HepG2 (cell line): ENCODE measurements around the gene IRS1. TPM values are rescaled to one million over a fixed set of nuclear protein-coding genes. Genes with fewer than 3 reads are reported as not detected.

Experiments
- ATAC-seq: fragments of 200-7000 bp; cut with Tn5 transposase; 3 replicates; pipeline ENCODE4 v1.9.1; 2020; ENCODE audit warnings: mild to moderate bottlenecking, moderate library complexity
- BruUV-seq: library from RNA; stranded (reverse); fragments of 400-500 nt; replicated peaks from 2 replicates; lab custom pipeline; 2021; lab: Mats Ljungman, UMichigan
- CTCF ChIA-PET: fragments of 300-600 bp; formaldehyde crosslinking; extraction: SDS; loops from one replicate; lab custom pipeline; 2021; ENCODE audit warnings: low total read pairs, inconsistent platforms, low intra/inter-chr PET ratio; lab: Yijun Ruan, JAX
- POLR2A ChIA-PET: fragments of 350-600 bp; sonication (Branson Sonifier 250); formaldehyde crosslinking; loops from one replicate; lab custom pipeline; 2020; ENCODE audit warnings: antibody characterized with exemption, inconsistent platforms; lab: Yijun Ruan, JAX
- DNase-seq: peaks from one replicate; pipeline ENCODE4 v3.0.0-alpha.2; 2015; ENCODE audit warnings: low spot score
- FAIRE-seq: peaks from 3 replicates; lab custom pipeline; 2011; peaks lifted over from hg19 to GRCh38; lab: Jason Lieb, UNC
- H2AFZ ChIP-seq: one replicate; pipeline ENCODE4 v1.6.1; 2011; ENCODE audit warnings: low read length, inconsistent platforms
- H3K27ac ChIP-seq: fragments of 300-600 bp; 3 replicates; pipeline ENCODE4 v1.8.0; 2011; ENCODE audit warnings: mixed run types, mild to moderate bottlenecking, mixed read lengths, low read length, inconsistent platforms; ENCODE audit not compliant: insufficient read depth; ENCODE audit errors: extremely low read length
- H3K27me3 ChIP-seq, 2 experiments: fragments of 200-600 bp in 1 of 2; 2 replicates in 1 of 2; 3 replicates in 1 of 2; pipeline versions ENCODE4 v1.6.0 to v1.8.0; 2011; ENCODE audit warnings: low read length in 2 of 2, mild to moderate bottlenecking in 2 of 2, moderate library complexity in 2 of 2, inconsistent platforms in 1 of 2; ENCODE audit not compliant: insufficient read depth in 2 of 2, control insufficient read depth in 1 of 2
- H3K36me3 ChIP-seq, 2 experiments: fragments of 200-600 bp in 1 of 2; replicated peaks in 1 of 2; 2 replicates in 1 of 2; 3 replicates in 1 of 2; pipeline versions ENCODE4 v1.5.1 to v1.8.0; 2011; ENCODE audit warnings: low read length in 2 of 2, inconsistent platforms in 1 of 2; ENCODE audit not compliant: insufficient read depth in 2 of 2, control insufficient read depth in 1 of 2
- H3K4me1 ChIP-seq: 2 replicates; pipeline ENCODE4 v1.5.1; 2012; ENCODE audit warnings: low read length, inconsistent platforms; ENCODE audit not compliant: insufficient read depth
- H3K4me2 ChIP-seq: 2 replicates; pipeline ENCODE4 v1.6.0; 2011; ENCODE audit warnings: low read depth, low read length, inconsistent platforms
- H3K4me3 ChIP-seq, 3 experiments: fragments of 200-600 bp in 1 of 3; sonication (generic), shearing (Covaris generic) in 1 of 3; replicated peaks in 1 of 3; 2 replicates each; pipeline ENCODE4 v1.5.1; 2011 to 2016; ENCODE audit warnings: low read length in 3 of 3, inconsistent platforms in 2 of 3, low read depth in 2 of 3, mild to moderate bottlenecking in 2 of 3, control low read depth in 1 of 3, mixed read lengths in 1 of 3; ENCODE audit not compliant: insufficient read depth in 1 of 3
- H3K79me2 ChIP-seq: one replicate; pipeline ENCODE4 v1.6.1; 2011; ENCODE audit warnings: low read length, inconsistent platforms; ENCODE audit not compliant: insufficient read depth
- H3K9ac ChIP-seq: 2 replicates; pipeline ENCODE4 v1.6.0; 2011; ENCODE audit warnings: mild to moderate bottlenecking, low read depth, low read length, inconsistent platforms; ENCODE audit not compliant: insufficient read depth
- H3K9me3 ChIP-seq: 2 replicates; pipeline ENCODE4 v1.5.1; 2012; ENCODE audit warnings: mild to moderate bottlenecking, low read length
- H4K20me1 ChIP-seq: 2 replicates; pipeline ENCODE4 v1.6.0; 2011; ENCODE audit warnings: inconsistent platforms, mild to moderate bottlenecking, low read length, moderate library complexity; ENCODE audit not compliant: insufficient read depth
- ASH2L ChIP-seq: fragments of 300-600, 200-600 bp; sonication (generic); IDR thresholded peaks from 2 replicates; pipeline ENCODE4 v1.7.0; 2017; ENCODE audit warnings: low read depth, mild to moderate bottlenecking, moderate library complexity, mixed read lengths, low read length; ENCODE audit not compliant: insufficient read length
- GTF3A ChIP-seq: sonication (generic); formaldehyde crosslinking; conservative IDR thresholded peaks from 2 replicates; pipeline ENCODE4 v1.4.0; 2020; ENCODE audit warnings: mild to moderate bottlenecking, missing genetic modification reagents
- KDM6A ChIP-seq: IDR thresholded peaks from 2 replicates; pipeline ENCODE4 v1.6.1; 2016; ENCODE audit warnings: low read depth
- MAFK ChIP-seq, 2 experiments: IDR thresholded peaks in 1 of 2; conservative IDR thresholded peaks in 1 of 2; 2 replicates each; pipeline ENCODE4 v1.6.1; 2011; ENCODE audit warnings: improper control_type of control experiment in 2 of 2, low read length in 2 of 2
- MATR3 ChIP-seq: sonication (generic); formaldehyde crosslinking; IDR thresholded peaks from 2 replicates; pipeline ENCODE4 v1.4.0; 2020; ENCODE audit warnings: missing genetic modification reagents
- NFIC ChIP-seq: IDR thresholded peaks from 2 replicates; pipeline ENCODE4 v1.6.1; 2012; ENCODE audit warnings: mild to moderate bottlenecking, low read length, inconsistent platforms
- RFX1 ChIP-seq: fragments of 450-650 bp; IDR thresholded peaks from 2 replicates; pipeline ENCODE4 v1.6.1; 2017
- SMYD3 ChIP-seq: sonication (generic); formaldehyde crosslinking; IDR thresholded peaks from 2 replicates; pipeline ENCODE4 v1.8.1; 2023; ENCODE audit warnings: mild to moderate bottlenecking, missing genetic modification reagents
- TARDBP ChIP-seq: sonication (generic); formaldehyde crosslinking; IDR thresholded peaks from 2 replicates; pipeline ENCODE4 v1.8.0; 2022; ENCODE audit warnings: mild to moderate bottlenecking, missing genetic modification reagents
- ZNF441 ChIP-seq: sonication (generic); formaldehyde crosslinking; IDR thresholded peaks from 2 replicates; pipeline ENCODE4 v1.7.0; 2021; ENCODE audit warnings: missing genetic modification reagents, borderline replicate concordance
- ZNF557 ChIP-seq: sonication (generic); formaldehyde crosslinking; IDR thresholded peaks from 2 replicates; pipeline ENCODE4 v1.4.0; 2020; ENCODE audit warnings: missing genetic modification reagents
- ZNF629 ChIP-seq: sonication (generic); formaldehyde crosslinking; conservative IDR thresholded peaks from 2 replicates; pipeline ENCODE4 v1.5.0; 2020; ENCODE audit warnings: missing genetic modification reagents
- ZNF749 ChIP-seq: sonication (generic); formaldehyde crosslinking; IDR thresholded peaks from 2 replicates; pipeline ENCODE4 v1.8.0; 2022; ENCODE audit warnings: mild to moderate bottlenecking, missing genetic modification reagents, moderate library complexity, borderline replicate concordance
- ZNF790 ChIP-seq: sonication (generic); formaldehyde crosslinking; IDR thresholded peaks from 2 replicates; pipeline ENCODE4 v1.8.0; 2022; ENCODE audit warnings: missing genetic modification reagents, mild to moderate bottlenecking, borderline replicate concordance
- WGBS: methylation state at CpG from one replicate; pipeline ENCODE4 v1.1.6; 2017; ENCODE audit warnings: low lambda C conversion rate; 5-methylcytosine and 5-hydroxymethylcytosine counted together
- in situ Hi-C: cut with HindIII; loops from 2 replicates; pipeline ENCODE4 v1.10.0; 2017; ENCODE audit warnings: low pct_unique_long_range_greater_than_20kb; ENCODE audit not compliant: extremely low pct_ligation_motif_present
- intact Hi-C: fragments of 100-400 bp; cut with micrococcal nuclease; formaldehyde crosslinking; loops from one replicate; pipeline ENCODE4 v1.10.0; 2022; ENCODE audit not compliant: unreplicated experiment
- polyA plus RNA-seq, 8 experiments: library from polyadenylated mRNA; depleted of rRNA in 3 of 8; stranded (reverse) in 7 of 8; unstranded in 1 of 8; fragments of >200 nt; fragmentation: Illumina TruSeq in 4 of 8; extraction: Trizol in 4 of 8; gene quantifications; 2 replicates each; pipeline versions ENCODE4 v1.2.1 to v1.2.3, GENCODE V29; 2011 to 2016; ENCODE audit warnings: low read depth in 4 of 8, missing spikeins in 1 of 8, mixed read lengths in 1 of 8; ENCODE audit not compliant: insufficient read depth in 1 of 8
- total RNA-seq, 5 experiments: library from RNA; depleted of rRNA; stranded (reverse); fragments of >200 nt; fragmentation: Illumina TruSeq; extraction: Trizol; gene quantifications; 2 replicates each; pipeline ENCODE4 v1.2.3, GENCODE V29; 2016; ENCODE audit warnings: low read depth in 1 of 5
- TF ChIP-seq, protein P1 (sequence below): IDR thresholded peaks from 2 replicates; pipeline ENCODE4 v1.4.0; 2020; ENCODE audit warnings: mild to moderate bottlenecking, missing genetic modification reagents
- TF ChIP-seq, protein P2 (sequence below): sonication (generic); formaldehyde crosslinking; IDR thresholded peaks from 2 replicates; pipeline ENCODE4 v1.4.0; 2020; ENCODE audit warnings: missing genetic modification reagents
- TF ChIP-seq, protein P3 (sequence below): sonication (generic); formaldehyde crosslinking; IDR thresholded peaks from 2 replicates; pipeline ENCODE4 v1.8.1; 2023; ENCODE audit warnings: mild to moderate bottlenecking, moderate library complexity, missing genetic modification reagents

Gene IRS1
- total and polyA plus RNA-seq, 2 of the 13 experiments (the other 11 are each of a cell fraction or from before 2014, with no cell fraction given) = 8.7 to 9.0 TPM

DNA sequence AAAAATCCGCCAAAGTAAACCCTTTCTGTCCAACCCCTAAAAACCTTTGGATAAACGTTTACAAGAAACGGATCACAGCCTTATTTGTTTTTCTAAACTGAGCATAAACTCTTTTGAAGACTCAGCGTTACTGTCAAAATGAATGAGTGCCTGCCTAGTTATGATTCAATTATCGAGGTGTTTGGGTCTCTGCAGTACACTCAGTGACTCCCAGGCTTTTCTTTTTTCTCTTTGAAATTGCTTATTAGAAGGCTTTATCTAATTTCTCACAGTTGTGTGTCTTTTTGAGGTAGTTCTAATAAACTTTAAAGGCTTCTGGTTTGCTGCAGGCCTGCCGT, 36.9 kb upstream of the IRS1 start:
- Histone ChIP-seq H3K36me3 (no peaks in the 10 kb centered on the region), H3K79me2 (no peaks in the 10 kb centered on the region), H3K4me3 (peak overlapping the region; percentile 68 to 84 (median 77)), H3K4me2 (peak overlapping the region; percentile 88), H3K27me3 (no peaks in the 10 kb centered on the region), H4K20me1 (no peaks in the 10 kb centered on the region), H3K9ac (peak overlapping the region; percentile 76), H3K27ac (peak overlapping the region; percentile 59), H2AFZ (peak overlapping the region; percentile 90), H3K9me3 (no peaks in the 10 kb centered on the region), H3K4me1 (peaks cover 36% of the 10 kb centered on the region)
- ATAC-seq (peak; percentile 40), DNase-seq (no peak), FAIRE-seq (no peak)
- 2% methylated on average over 6 of the region's 6 CpGs for WGBS
- in situ Hi-C loops (no loop called here), intact Hi-C loops (loop anchor here (1.0 kb wide), 1 partner anchor 34 kb away; no protein-coding TSS in a partner anchor)
- ChIA-PET POLR2A (interaction anchor here (0.7 to 2.7 kb wide), 3 partner anchors 10 to 149 kb away, joined by 3 to 15 read pairs (median 4); no protein-coding TSS in a partner anchor), CTCF (no interaction called here)
- TSS peak; percentile 79 for BruUV-seq
- TF ChIP-seq NFIC = 0 out of 2 replicates have a peak, but pooled peaks have one; percentile 6
- TF ChIP-seq ZNF790 (CRISPR knock-in tag) = 0 out of 2 replicates have a peak, but pooled peaks have one; percentile 3
- 0 out of 2 replicates have a peak, but pooled peaks have one; percentile 9 for TF ChIP-seq TARDBP (CRISPR knock-in tag)
- TF ChIP-seq ZNF629 (CRISPR knock-in tag) = no peak
- TF ChIP-seq MATR3 (CRISPR knock-in tag) = no peak
- TF ChIP-seq ZNF749 (CRISPR knock-in tag) = 0 out of 2 replicates have a peak, but pooled peaks have one; percentile 13
- peak; percentile 13; the same call in 1 of the 2 replicates for TF ChIP-seq GTF3A (CRISPR knock-in tag)
- TF ChIP-seq MAFK (conservative IDR thresholded peaks at IDR 0.05 in 1 of 2, IDR thresholded peaks at IDR 0.05 in 1 of 2; ENCODE audit: low read length in 2 of 2) = peak in 1 of 2 experiments; percentile 19; a peak in 1 of 4 replicates
- peak; percentile 1 for TF ChIP-seq ASH2L
- TF ChIP-seq, protein P1, sequence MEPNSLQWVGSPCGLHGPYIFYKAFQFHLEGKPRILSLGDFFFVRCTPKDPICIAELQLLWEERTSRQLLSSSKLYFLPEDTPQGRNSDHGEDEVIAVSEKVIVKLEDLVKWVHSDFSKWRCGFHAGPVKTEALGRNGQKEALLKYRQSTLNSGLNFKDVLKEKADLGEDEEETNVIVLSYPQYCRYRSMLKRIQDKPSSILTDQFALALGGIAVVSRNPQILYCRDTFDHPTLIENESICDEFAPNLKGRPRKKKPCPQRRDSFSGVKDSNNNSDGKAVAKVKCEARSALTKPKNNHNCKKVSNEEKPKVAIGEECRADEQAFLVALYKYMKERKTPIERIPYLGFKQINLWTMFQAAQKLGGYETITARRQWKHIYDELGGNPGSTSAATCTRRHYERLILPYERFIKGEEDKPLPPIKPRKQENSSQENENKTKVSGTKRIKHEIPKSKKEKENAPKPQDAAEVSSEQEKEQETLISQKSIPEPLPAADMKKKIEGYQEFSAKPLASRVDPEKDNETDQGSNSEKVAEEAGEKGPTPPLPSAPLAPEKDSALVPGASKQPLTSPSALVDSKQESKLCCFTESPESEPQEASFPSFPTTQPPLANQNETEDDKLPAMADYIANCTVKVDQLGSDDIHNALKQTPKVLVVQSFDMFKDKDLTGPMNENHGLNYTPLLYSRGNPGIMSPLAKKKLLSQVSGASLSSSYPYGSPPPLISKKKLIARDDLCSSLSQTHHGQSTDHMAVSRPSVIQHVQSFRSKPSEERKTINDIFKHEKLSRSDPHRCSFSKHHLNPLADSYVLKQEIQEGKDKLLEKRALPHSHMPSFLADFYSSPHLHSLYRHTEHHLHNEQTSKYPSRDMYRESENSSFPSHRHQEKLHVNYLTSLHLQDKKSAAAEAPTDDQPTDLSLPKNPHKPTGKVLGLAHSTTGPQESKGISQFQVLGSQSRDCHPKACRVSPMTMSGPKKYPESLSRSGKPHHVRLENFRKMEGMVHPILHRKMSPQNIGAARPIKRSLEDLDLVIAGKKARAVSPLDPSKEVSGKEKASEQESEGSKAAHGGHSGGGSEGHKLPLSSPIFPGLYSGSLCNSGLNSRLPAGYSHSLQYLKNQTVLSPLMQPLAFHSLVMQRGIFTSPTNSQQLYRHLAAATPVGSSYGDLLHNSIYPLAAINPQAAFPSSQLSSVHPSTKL (CRISPR knock-in tag) = no peak
- TF ChIP-seq ZNF441 (CRISPR knock-in tag) = no peak
- TF ChIP-seq SMYD3 (CRISPR knock-in tag) = 0 out of 2 replicates have a peak, but pooled peaks have one; percentile 65
- TF ChIP-seq, protein P2, sequence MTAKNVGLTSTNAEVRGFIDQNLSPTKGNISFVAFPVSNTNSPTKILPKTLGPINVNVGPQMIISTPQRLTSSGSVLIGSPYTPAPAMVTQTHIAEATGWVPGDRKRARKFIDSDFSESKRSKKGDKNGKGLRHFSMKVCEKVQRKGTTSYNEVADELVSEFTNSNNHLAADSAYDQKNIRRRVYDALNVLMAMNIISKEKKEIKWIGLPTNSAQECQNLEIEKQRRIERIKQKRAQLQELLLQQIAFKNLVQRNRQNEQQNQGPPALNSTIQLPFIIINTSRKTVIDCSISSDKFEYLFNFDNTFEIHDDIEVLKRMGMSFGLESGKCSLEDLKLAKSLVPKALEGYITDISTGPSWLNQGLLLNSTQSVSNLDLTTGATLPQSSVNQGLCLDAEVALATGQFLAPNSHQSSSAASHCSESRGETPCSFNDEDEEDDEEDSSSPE (CRISPR knock-in tag) = no peak
- TF ChIP-seq, protein P3, sequence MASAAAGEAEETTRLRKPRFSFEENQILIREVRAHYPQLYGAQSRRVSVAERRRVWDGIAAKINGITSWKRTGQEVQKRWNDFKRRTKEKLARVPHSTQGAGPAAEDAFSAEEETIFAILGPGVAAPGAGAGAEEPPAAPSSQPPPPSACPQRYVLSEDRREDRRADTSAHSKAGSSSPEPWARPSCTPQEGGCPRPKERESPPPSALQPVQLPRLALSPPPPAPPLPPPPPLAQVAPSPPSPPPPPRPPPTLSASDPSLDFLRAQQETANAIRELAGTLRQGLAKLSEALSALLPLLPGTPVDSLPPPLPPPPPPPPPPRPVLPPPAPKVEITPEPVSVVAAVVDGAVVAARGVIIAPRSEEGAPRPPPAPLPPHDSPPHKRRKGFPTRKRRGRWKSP (CRISPR knock-in tag) = 0 out of 2 replicates have a peak, but pooled peaks have one; percentile 7
- TF ChIP-seq ZNF557 = no peak
- no peak for TF ChIP-seq KDM6A (CRISPR knock-in tag)
- TF ChIP-seq RFX1 = no peak
